Measurements from ENCODE around the gene YBX2. TPM values are rescaled to one million over a fixed set of nuclear protein-coding genes. Genes with fewer than 3 reads are reported as not detected.
"Not testable (repeated sequence)": the region's sequence is repeated elsewhere in the genome, so short reads cannot be mapped to it uniquely, and the experiment has no call there.

The YBX2 gene
- total RNA-seq, 1 donor from 2014 or later = 1.3 TPM

GRCh38 chr17:7249830-7250229 is 44.6 kb downstream of the YBX2 start:
- Mint-ChIP-seq H3K27me3 (ENCODE audit: unreplicated experiment) (peaks cover 23% of the 10 kb centered on the region), H3K36me3 (ENCODE audit: unreplicated experiment) (peaks cover 4% of the 10 kb centered on the region), H3K27ac (ENCODE audit: unreplicated experiment) (peak overlapping the region; percentile 99), H3K4me1 (ENCODE audit: low read depth, unreplicated experiment) (peaks cover 41% of the 10 kb centered on the region), H3K4me3 (ENCODE audit: unreplicated experiment) (peak overlapping the region; percentile 97), H3K9me3 (ENCODE audit: unreplicated experiment) (peaks cover 23% of the 10 kb centered on the region)
- no peak for DNase-seq
- no peak for TF ChIP-seq CTCF (IDR thresholded peaks at IDR 0.05; ENCODE audit: partially characterized antibody, unreplicated experiment)

GRCh38 chr17:7249214-7249613 is 45.2 kb downstream of the YBX2 start:
- Mint-ChIP-seq H3K27me3 (ENCODE audit: unreplicated experiment) (peaks cover 20% of the 10 kb centered on the region), H3K4me3 (ENCODE audit: unreplicated experiment) (peak overlapping the region; percentile 97), H3K4me1 (ENCODE audit: low read depth, unreplicated experiment) (peaks cover 44% of the 10 kb centered on the region), H3K36me3 (ENCODE audit: unreplicated experiment) (peaks cover 4% of the 10 kb centered on the region), H3K27ac (ENCODE audit: unreplicated experiment) (peak overlapping the region; percentile 99), H3K9me3 (ENCODE audit: unreplicated experiment) (peaks cover 23% of the 10 kb centered on the region)
- TF ChIP-seq CTCF (IDR thresholded peaks at IDR 0.05; ENCODE audit: partially characterized antibody, unreplicated experiment) = no peak
- no peak for DNase-seq

GRCh38 chr17:7248796-7249195 is 45.6 kb downstream of the YBX2 start:
- TF ChIP-seq CTCF (IDR thresholded peaks at IDR 0.05; ENCODE audit: partially characterized antibody, unreplicated experiment) = no peak
- Mint-ChIP-seq H3K4me3 (ENCODE audit: unreplicated experiment) (peak overlapping the region; percentile 97), H3K36me3 (ENCODE audit: unreplicated experiment) (peaks cover 4% of the 10 kb centered on the region), H3K27me3 (ENCODE audit: unreplicated experiment) (peaks cover 20% of the 10 kb centered on the region), H3K4me1 (ENCODE audit: low read depth, unreplicated experiment) (peaks cover 44% of the 10 kb centered on the region), H3K9me3 (ENCODE audit: unreplicated experiment) (peaks cover 23% of the 10 kb centered on the region), H3K27ac (ENCODE audit: unreplicated experiment) (peak overlapping the region; percentile 99)
- no peak for DNase-seq

GRCh38 chr17:7246779-7247178 is 47.7 kb downstream of the YBX2 start:
- peak overlapping the region; percentile 94 for H3K27ac Mint-ChIP-seq (ENCODE audit: unreplicated experiment)
- H3K4me3 Mint-ChIP-seq (ENCODE audit: unreplicated experiment) = peak overlapping the region; percentile 75
- peak; percentile 54 for DNase-seq
- peaks cover 31% of the 10 kb centered on the region for H3K9me3 Mint-ChIP-seq (ENCODE audit: unreplicated experiment)
- H3K27me3 Mint-ChIP-seq (ENCODE audit: unreplicated experiment) = peaks cover 29% of the 10 kb centered on the region
- peaks cover 40% of the 10 kb centered on the region for H3K4me1 Mint-ChIP-seq (ENCODE audit: low read depth, unreplicated experiment)
- no peak for TF ChIP-seq CTCF (IDR thresholded peaks at IDR 0.05; ENCODE audit: partially characterized antibody, unreplicated experiment)
- H3K36me3 Mint-ChIP-seq (ENCODE audit: unreplicated experiment) = peaks cover 4% of the 10 kb centered on the region

GRCh38 chr17:7243838-7244237 is 50.6 kb downstream of the YBX2 start:
- not testable (repeated sequence) for DNase-seq
- peaks cover 13% of the 10 kb centered on the region for H3K36me3 Mint-ChIP-seq (ENCODE audit: unreplicated experiment)
- H3K9me3 Mint-ChIP-seq (ENCODE audit: unreplicated experiment) = peaks cover 36% of the 10 kb centered on the region
- H3K27me3 Mint-ChIP-seq (ENCODE audit: unreplicated experiment) = peaks cover 33% of the 10 kb centered on the region
- H3K27ac Mint-ChIP-seq (ENCODE audit: unreplicated experiment) = peak overlapping the region; percentile 86
- peaks cover 35% of the 10 kb centered on the region for H3K4me1 Mint-ChIP-seq (ENCODE audit: low read depth, unreplicated experiment)
- H3K4me3 Mint-ChIP-seq (ENCODE audit: unreplicated experiment) = peak overlapping the region; percentile 99

- H3K9me3 Mint-ChIP-seq (ENCODE audit: unreplicated experiment) = peaks cover 37% of the 10 kb centered on the region
- TF ChIP-seq CTCF (IDR thresholded peaks at IDR 0.05; ENCODE audit: partially characterized antibody, unreplicated experiment) = no peak
- peak overlapping the region; percentile 99 for H3K27ac Mint-ChIP-seq (ENCODE audit: unreplicated experiment)
- H3K36me3 Mint-ChIP-seq (ENCODE audit: unreplicated experiment) = peaks cover 13% of the 10 kb centered on the region
- DNase-seq = no peak
- H3K4me1 Mint-ChIP-seq (ENCODE audit: low read depth, unreplicated experiment) = peaks cover 31% of the 10 kb centered on the region
- H3K27me3 Mint-ChIP-seq (ENCODE audit: unreplicated experiment) = peaks cover 36% of the 10 kb centered on the region
- H3K4me3 Mint-ChIP-seq (ENCODE audit: unreplicated experiment) = peak overlapping the region; percentile 99
Measured at GRCh38 chr17:7243453-7243729, 51.0 kb downstream of the YBX2 start.

Data from glutamatergic neuron (in vitro differentiated cells).